T-helper 17 cell (primary cell): ENCODE measurements around the gene HPS1. TPM values are rescaled to one million over a fixed set of nuclear protein-coding genes. Genes with fewer than 3 reads are reported as not detected.

Source experiments
- ATAC-seq: fragments of 150-1000 bp; cut with Tn5 transposase; 2 replicates; pipeline ENCODE4 v1.10.0; 2021; ENCODE audit warnings: mild to moderate bottlenecking, moderate library complexity
- DNase-seq, 3 donors: peaks; one replicate each; pipeline versions ENCODE4 v3.0.0 to v3.0.0-alpha.2; 2020 to 2021
- H3K9me3 ChIP-seq: one replicate; pipeline ENCODE4 v1.7.0; 2013; ENCODE audit warnings: low read length, mild to moderate bottlenecking; ENCODE audit not compliant: control insufficient read depth, poor library complexity, severe bottlenecking
- H3K27ac Mint-ChIP-seq: one replicate; pipeline ENCODE4 v1.8.0; 2022; ENCODE audit warnings: mild to moderate bottlenecking, moderate library complexity, mixed read lengths
- H3K27me3 Mint-ChIP-seq: one replicate; pipeline ENCODE4 v1.8.0; 2022; ENCODE audit warnings: mixed read lengths
- H3K36me3 Mint-ChIP-seq: one replicate; pipeline ENCODE4 v1.8.0; 2022; ENCODE audit warnings: low read depth, mixed read lengths
- H3K4me1 Mint-ChIP-seq: one replicate; pipeline ENCODE4 v1.8.0; 2022; ENCODE audit warnings: mild to moderate bottlenecking, mixed read lengths
- H3K4me3 Mint-ChIP-seq: one replicate; pipeline ENCODE4 v1.8.0; 2022; ENCODE audit warnings: mild to moderate bottlenecking, moderate library complexity, mixed read lengths
- total RNA-seq, 4 donors: library from RNA in 2 of 4; stranded (reverse) in 2 of 4; gene quantifications; one replicate each; pipeline ENCODE4 v1.2.3 and lab custom pipeline; 2022 to 2026

The HPS1 gene
- total RNA-seq, 2 donors from 2014 or later: 76.5 to 79.3 TPM

DNA sequence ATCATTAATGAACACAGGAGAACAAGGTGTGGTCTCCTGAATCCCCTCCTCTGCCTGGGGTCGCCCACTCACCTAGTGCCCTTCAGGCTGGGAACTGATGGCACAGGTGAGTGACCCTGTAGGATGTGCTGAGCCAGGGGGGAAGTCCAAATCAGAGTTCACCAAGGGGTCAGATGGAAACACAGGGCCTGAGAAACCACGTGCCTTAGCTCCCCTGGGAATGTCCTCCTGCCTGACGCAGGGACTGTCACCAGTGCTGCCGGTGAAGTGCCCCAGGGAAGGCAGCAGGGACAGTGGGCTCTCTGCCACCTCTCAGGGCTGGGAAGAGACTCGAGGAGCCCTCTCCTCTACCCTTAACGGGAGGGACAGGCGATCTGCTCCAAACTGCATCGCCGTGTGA, 25.9 kb downstream of the HPS1 start:
- Mint-ChIP-seq H3K27ac (no peak overlapping the region), H3K4me1 (peaks cover 5% of the 10 kb centered on the region), H3K27me3 (no peaks in the 10 kb centered on the region), H3K4me3 (no peak overlapping the region), H3K36me3 (peaks cover 7% of the 10 kb centered on the region)
- ATAC-seq (no peak), DNase-seq (no peak)
- H3K9me3 ChIP-seq: no peaks in the 10 kb centered on the region

DNA sequence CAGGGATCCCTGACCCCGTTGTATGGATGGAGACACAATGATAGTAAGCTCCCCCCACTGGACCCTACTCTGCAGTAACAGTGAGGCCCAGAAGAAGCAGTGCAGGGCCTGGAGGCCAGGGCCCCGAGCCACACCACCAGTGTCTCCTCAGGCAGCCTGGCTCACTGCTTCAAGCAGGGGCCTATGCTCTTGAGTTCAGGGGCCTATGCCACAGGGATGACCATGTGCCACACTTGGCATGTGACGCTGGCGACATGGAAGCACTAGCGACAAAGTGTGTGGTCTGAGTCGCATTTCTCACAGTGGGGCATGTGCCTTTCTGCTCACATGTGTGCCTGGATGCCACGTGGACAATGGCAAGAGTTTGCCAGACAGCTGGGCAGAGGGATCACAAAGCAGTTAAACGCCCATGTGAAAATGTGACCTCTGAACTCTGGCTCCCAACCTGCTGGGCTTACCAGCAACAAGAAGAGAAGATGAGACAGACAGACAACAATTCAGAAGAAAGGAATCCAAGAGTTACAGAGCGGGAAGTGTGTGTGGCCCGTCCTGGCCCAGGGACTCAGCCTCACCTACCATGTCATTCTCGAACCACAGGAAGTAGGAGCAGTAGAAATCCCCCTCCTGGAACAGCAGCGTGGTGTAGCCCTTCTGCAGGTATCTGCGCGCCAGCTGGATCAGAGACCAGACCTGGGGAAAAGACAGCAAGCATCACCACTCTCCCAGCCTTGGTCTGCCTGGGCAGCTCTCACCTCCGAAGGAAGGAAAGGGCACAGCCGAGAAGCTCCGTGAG, 27.1 kb downstream of the HPS1 start:
- Mint-ChIP-seq H3K36me3 (peaks cover 7% of the 10 kb centered on the region), H3K27ac (no peak overlapping the region)
- no peak for ATAC-seq

DNA sequence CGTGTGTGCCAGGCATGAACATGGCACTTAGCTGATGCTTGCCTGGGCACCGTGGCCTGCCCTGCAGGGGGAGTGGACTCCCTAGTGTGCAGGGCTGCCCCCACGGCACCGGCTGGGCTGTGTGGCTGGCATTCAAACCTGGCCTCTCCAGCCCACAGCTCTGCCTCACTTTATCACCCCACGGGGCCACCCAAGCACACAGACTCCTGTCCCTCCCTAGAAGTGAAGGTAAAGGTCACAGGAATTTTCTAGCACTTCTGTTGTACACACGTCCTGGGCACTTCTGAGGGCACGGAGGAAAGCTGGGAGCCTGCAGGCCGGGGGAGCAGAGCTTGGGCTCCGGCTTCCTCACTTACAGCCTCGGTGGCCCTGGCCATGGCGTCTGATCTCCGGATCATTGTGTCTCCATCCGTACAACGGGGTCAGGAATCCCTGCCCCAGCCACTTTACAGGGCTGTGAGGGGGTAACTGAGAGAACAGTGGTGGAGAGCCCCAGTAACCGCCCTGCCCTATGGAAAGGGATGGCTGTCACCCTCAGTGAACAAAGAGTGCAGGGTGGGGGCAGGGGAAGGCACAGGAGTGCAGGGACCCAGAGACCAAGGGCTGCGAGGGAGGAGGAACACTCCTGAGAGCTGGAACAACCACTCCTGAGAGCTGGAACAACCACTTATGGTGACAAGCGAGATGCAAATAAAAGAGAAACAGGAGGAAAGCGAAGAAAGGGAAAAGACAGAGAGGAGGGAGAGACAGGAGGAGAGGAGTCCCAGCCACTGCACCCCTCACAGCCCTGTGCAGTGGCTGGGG, 27.9 kb downstream of the HPS1 start:
- Mint-ChIP-seq H3K36me3 (peaks cover 7% of the 10 kb centered on the region), H3K27ac (no peak overlapping the region), H3K27me3 (no peaks in the 10 kb centered on the region), H3K4me1 (peaks cover 15% of the 10 kb centered on the region), H3K4me3 (no peak overlapping the region)
- no peak for ATAC-seq
- H3K9me3 ChIP-seq: no peaks in the 10 kb centered on the region
- no peak for DNase-seq

More for the DNA sequence above, 27.1 kb downstream of the HPS1 start:
- Mint-ChIP-seq H3K4me1 (peaks cover 9% of the 10 kb centered on the region), H3K4me3 (peak overlapping the region; percentile 59), H3K27me3 (no peaks in the 10 kb centered on the region)
- no peaks in the 10 kb centered on the region for H3K9me3 ChIP-seq
- DNase-seq: no peak

DNA sequence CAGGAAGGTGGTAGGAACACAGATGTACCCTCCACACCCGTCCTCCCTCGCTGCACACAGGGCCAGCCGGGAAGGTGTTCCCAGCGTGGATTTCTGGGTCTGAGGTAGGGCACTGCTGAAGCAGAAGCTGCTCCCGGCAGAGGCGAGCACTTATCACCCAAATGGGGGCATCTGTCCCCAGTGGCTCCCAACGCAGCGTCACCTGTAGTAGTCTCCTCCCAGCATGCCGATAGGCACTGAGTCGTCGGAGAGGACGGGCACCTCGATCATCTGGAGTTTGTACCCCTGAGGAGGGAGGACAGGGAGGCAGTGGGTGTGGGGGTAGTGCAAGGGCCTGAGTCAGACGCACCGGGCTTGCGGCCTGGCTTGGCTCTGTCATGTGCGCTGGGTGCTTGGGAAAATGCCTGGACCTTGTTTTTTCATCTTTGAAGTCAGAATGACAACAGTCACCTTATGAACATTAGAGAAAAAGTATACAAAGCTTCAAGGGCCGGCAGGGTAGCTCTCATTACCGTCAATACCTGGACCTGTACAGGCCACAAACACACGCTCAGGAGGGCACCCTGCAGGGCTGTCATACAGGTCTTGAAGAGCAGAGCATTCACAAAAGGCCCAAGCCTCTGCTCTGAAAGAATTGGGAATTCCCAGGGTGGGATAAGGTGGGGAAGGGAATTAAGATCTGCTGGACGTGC, 28.6 kb downstream of the HPS1 start:
- no peak for ATAC-seq
- Mint-ChIP-seq H3K4me3 (no peak overlapping the region), H3K27ac (no peak overlapping the region), H3K4me1 (peaks cover 15% of the 10 kb centered on the region), H3K27me3 (no peaks in the 10 kb centered on the region), H3K36me3 (peaks cover 7% of the 10 kb centered on the region)
- H3K9me3 ChIP-seq: no peaks in the 10 kb centered on the region
- no peak for DNase-seq

DNA sequence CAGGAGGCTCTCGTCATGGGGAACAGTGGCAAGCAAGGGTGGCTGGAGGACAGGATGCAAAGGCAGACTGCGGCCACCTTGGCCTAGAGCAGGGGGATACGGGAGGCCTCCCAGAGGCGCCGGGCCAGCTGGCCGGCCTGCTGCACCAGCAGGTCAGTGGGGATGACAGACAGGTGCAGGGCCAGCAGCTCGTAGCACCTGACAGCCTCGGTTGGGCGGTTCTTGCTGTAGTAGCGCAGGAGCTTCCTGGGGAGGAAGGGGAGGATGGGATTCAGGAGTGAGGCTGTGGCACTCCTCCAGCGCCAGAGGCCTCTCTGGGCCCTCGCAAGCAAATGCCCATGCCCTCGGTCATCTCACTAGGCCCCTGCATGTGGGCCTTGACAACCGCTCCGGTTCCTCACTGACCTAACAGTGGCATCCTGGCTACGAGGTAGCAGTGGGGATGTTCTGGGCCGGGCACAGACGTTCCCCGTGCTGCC, 29.2 kb downstream of the HPS1 start:
- peaks cover 7% of the 10 kb centered on the region for H3K36me3 Mint-ChIP-seq
- H3K27ac Mint-ChIP-seq: no peak overlapping the region
- H3K9me3 ChIP-seq: no peaks in the 10 kb centered on the region
- peaks cover 15% of the 10 kb centered on the region for H3K4me1 Mint-ChIP-seq
- no peak for ATAC-seq
- H3K4me3 Mint-ChIP-seq: no peak overlapping the region
- H3K27me3 Mint-ChIP-seq: no peaks in the 10 kb centered on the region
- no peak for DNase-seq

DNA sequence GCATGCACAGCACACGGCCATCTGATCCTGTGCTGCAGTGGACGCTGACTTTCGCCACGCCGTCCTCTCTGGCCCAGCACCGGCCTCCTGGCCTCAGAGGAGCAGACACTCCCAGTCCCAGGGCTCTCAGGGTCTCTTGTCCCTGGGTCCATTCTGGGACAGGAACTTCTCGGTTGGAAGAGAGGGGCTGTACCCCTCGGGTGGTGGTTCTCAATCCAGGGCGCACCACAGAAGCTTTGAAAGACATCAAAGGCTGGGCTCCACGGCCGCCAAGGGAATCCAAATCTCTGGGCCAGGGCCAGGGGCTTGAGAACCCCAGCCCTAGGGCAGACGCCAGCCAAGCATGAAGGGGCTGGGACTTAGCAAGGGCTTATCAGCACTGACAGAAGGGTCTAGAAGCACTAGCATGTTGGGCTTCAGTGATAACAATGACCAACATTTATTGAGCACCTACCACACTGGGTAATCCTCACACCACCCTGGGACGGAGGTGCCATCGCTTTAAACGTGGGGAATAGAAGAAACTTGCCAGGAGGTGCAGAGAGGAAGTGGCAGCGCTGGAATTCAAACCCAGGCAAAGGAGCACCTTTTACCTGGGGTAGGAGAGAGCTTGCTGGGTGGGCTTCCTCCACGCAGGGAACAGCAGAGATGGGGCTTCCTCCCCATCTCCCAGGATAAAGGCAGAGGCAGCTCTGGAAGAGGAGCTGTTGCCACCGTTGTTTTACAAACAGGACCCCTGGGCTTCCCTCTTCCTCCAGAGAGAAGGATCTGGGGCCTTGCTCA, 29.9 kb downstream of the HPS1 start:
- DNase-seq (no peak), ATAC-seq (no peak)
- no peaks in the 10 kb centered on the region for H3K9me3 ChIP-seq
- H3K27ac Mint-ChIP-seq: peak overlapping the region; percentile 4
- H3K27me3 Mint-ChIP-seq: no peaks in the 10 kb centered on the region
- H3K4me3 Mint-ChIP-seq: no peak overlapping the region
- H3K36me3 Mint-ChIP-seq: peaks cover 7% of the 10 kb centered on the region
- H3K4me1 Mint-ChIP-seq: peaks cover 15% of the 10 kb centered on the region

DNA sequence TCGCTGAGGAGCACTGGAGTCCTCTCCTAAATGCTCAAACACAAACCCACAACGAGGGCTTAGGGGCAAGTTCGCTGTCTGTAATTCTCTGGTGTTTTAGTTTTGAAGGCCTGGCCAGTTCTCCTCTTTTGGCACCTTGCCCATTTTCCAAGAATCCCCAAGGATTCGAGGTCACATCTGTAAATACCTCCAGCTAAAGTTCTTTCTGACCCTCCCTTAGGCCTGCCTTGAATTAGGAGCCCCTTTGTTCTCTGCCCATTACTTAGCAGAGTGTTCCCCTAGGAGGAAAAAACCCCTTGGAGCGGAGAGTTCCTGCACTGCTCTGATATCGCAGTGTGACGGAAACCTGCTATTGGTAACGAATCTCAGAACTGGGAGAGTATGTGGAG, 31.0 kb downstream of the HPS1 start:
- H3K4me1 Mint-ChIP-seq: peaks cover 15% of the 10 kb centered on the region
- H3K4me3 Mint-ChIP-seq: no peak overlapping the region
- H3K27me3 Mint-ChIP-seq: no peaks in the 10 kb centered on the region
- DNase-seq: no peak
- H3K9me3 ChIP-seq: no peaks in the 10 kb centered on the region
- peak overlapping the region; percentile 86 for H3K27ac Mint-ChIP-seq
- ATAC-seq: no peak
- H3K36me3 Mint-ChIP-seq: peaks cover 5% of the 10 kb centered on the region

DNA sequence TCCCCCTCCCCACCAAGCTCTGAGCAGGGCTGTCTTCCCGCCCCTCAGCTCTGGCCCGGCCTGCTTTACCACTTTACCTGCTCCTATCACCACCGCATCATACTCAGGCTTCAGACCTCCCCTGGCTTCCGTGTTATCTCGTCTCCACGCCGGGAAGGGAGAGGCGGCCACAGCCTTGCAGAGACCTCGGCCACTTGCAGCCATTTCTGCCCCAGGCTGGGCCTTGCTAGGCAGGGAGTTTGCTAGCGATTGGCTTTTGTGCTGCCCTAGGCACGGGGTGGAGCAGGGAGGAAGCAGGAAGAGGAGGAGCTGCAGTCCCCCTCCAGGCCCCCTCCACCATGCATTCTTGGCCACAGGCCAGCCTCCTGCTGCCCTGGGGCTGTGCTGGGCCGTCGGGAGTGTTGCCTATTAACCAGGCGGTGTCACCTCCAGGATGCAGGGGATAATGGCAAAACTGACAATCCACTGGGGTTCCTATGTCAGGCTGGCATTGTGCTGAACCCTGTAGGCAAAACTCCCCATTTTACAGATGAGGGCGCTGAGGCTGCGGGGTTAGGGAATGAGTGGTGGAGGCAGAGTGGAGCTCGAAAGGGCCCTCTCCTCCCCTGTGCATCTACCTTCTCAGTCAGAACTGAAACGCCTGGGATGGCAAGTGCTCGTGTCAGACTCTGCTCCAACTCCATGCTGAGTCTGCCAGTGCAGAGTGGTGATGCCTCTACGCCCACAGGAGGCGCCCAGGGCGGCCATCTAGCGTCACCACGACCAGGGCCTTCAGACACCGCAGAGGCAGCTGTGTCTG, 31.6 kb downstream of the HPS1 start, which contains the start of gene PYROXD2:
TSS of gene PYROXD2 (minus strand) at position 251 of the 799 bp plus-strand sequence. CDS start at position 204, 47 bp downstream.
- Mint-ChIP-seq H3K4me3 (peak within 1 kb of the TSS; percentile 95), H3K36me3 (peaks cover 5% of the 10 kb centered on the region), H3K4me1 (peaks cover 15% of the 10 kb centered on the region), H3K27ac (peak within 1 kb of the TSS; percentile 86), H3K27me3 (no peaks in the 10 kb centered on the region)
- ATAC-seq: peak; percentile 83
- no peaks in the 10 kb centered on the region for H3K9me3 ChIP-seq
- peak in 2 of 3 donors; percentile 11 to 24 for DNase-seq

DNA sequence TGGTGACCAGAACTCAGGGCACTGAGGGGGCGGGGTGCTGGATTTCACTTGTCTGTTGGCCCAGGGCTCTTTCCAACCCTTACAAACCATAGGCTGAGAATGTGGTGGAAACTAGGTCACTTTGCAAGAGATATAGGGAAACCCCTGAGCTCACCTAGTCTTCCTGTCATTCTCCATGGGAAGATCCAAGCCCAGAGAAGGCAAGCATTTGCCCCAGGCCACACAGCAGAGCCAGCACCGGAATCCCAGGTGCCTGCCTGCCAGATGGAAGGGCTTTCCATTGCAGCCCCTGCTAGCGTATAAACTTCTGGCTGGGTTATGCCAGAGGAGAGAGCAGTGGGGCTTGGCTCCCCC, 32.2 kb downstream of the HPS1 start:
- H3K36me3 Mint-ChIP-seq: peaks cover 3% of the 10 kb centered on the region
- peak overlapping the region; percentile 86 for H3K27ac Mint-ChIP-seq
- ATAC-seq: peak; percentile 10
- no peak for DNase-seq
- peak overlapping the region; percentile 95 for H3K4me3 Mint-ChIP-seq
- peaks cover 15% of the 10 kb centered on the region for H3K4me1 Mint-ChIP-seq
- no peaks in the 10 kb centered on the region for H3K27me3 Mint-ChIP-seq
- H3K9me3 ChIP-seq: no peaks in the 10 kb centered on the region

DNA sequence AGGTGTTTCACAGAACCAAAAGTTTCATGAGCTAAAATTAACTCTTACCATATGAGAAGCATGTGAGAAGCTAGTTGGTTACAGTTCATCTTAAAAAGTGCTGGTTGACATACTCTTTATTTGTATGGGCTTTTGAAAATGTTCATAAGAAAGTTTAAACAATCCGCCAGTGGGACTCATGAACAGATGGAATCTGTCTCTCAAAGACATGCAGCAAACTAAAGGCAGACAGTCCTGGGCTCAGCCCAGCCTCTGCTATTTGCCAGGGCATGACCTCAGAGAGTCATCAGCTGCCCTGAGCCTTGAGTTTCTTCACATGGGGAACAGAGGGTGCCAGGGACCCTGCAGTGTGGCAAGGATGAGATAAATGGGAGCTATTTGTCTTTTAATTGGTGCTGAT, 35.0 kb downstream of the HPS1 start:
- Mint-ChIP-seq H3K4me1 (peaks cover 15% of the 10 kb centered on the region), H3K27me3 (no peaks in the 10 kb centered on the region), H3K4me3 (no peak overlapping the region), H3K27ac (no peak overlapping the region), H3K36me3 (no peaks in the 10 kb centered on the region)
- no peak for DNase-seq
- no peaks in the 10 kb centered on the region for H3K9me3 ChIP-seq
- no peak for ATAC-seq

DNA sequence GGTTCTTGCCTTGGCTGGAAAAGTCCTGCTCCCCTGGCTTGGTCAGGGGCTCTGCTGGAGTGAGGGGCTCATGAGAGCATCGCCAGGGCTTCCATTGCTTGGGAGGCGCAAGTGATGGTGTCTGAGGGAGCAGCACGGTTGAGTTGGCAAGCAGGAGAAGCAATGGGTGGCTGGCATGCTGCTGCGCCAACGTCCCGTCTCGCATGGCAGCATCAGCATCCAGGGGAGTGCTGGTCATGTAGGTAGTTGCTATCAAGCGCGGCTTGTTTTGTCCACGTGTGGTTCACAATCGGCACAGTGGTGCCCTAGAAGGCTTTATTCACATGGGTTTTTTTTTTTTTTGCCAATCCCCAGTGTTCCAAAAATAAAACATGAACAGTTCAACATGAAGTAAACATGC, 35.6 kb downstream of the HPS1 start:
- Mint-ChIP-seq H3K36me3 (no peaks in the 10 kb centered on the region), H3K27ac (no peak overlapping the region), H3K4me1 (peaks cover 14% of the 10 kb centered on the region), H3K27me3 (no peaks in the 10 kb centered on the region), H3K4me3 (no peak overlapping the region)
- ATAC-seq (no peak), DNase-seq (no peak)
- H3K9me3 ChIP-seq: no peaks in the 10 kb centered on the region

DNA sequence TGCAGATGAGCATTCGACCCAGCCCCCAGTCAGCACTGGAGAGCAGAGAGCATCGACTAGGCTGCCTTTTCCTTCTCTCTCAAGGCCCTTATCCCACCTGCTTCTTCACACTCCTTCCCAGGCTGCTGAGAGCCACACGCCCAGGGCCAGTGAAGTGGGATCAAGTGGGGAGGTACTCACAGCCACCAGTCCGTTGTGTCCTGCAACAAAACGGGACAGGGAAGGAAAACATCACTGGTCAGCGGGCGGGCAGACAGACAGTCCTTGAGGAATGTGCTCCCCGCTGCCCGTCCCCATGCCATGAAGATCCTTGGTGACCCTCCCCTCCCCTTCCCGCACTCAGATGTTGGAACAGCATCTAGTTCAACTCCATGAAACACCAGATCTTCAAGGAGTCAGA, 36.0 kb downstream of the HPS1 start:
- Mint-ChIP-seq H3K4me1 (peaks cover 14% of the 10 kb centered on the region), H3K4me3 (no peak overlapping the region), H3K36me3 (no peaks in the 10 kb centered on the region), H3K27me3 (no peaks in the 10 kb centered on the region), H3K27ac (no peak overlapping the region)
- ATAC-seq (no peak), DNase-seq (no peak)
- no peaks in the 10 kb centered on the region for H3K9me3 ChIP-seq
